PC-3 (cell line): ENCODE results near the gene ELOVL2.

Experiments used
- CTCF ChIP-seq: fragments of 300-600 bp; sonication (generic); conservative IDR thresholded peaks from 2 replicates; pipeline ENCODE4 v1.5.1; 2017; ENCODE audit warnings: antibody characterized with exemption, low read depth, mild to moderate bottlenecking, low read length
- EZH2 ChIP-seq: fragments of 300-600 bp; sonication (generic); IDR thresholded peaks from one replicate; pipeline ENCODE4 v1.6.1; 2017; ENCODE audit warnings: antibody characterized with exemption, mild to moderate bottlenecking, low read length; ENCODE audit not compliant: unreplicated experiment
- EZH2phosphoT487 ChIP-seq: fragments of 300-600 bp; sonication (generic); IDR thresholded peaks from 2 replicates; pipeline ENCODE4 v1.6.1; 2018; ENCODE audit warnings: mild to moderate bottlenecking, antibody characterized with exemption, low read length, borderline replicate concordance

DNA sequence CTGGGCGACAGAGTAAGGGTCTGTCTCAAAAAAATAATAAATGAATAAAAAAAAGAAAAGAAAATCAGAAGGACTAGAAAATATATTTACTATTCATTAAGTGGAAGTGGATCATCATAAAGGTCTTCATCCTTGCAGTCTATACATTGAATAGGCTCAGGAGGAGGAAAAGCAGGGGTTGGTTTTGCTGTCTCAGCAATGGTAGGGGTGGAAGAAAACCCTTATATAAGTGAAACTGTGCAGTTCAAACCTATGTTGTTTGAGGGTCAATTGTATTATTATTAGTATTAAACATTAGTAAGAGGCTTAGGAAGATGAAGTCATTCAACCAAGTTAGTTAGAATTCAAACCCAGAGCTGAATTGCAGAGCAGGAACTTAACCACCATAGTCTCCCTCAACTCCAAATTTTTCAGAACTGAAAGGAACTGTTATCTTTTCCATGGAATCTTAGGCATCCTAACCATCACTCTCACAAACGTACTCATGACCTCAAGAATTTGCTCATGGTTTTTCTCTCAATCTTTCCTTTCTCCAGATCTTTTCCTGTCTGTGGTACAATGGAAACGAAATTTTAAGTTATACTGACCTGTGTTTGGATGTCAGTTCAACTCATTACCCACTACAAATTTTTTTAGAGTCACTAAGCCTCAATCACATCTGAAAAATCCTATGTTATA, 41.8 kb upstream of the ELOVL2 start:
- TF ChIP-seq CTCF (no peak), EZH2 (no peak), EZH2phosphoT487 (no peak)
